HCT116 (cell line): ENCODE results near the gene CDR2L. TPM values are rescaled to one million over a fixed set of nuclear protein-coding genes. Genes with fewer than 3 reads are reported as not detected.

ENCODE experiments used
- ATAC-seq: fragments of 200-7000 bp; cut with Tn5 transposase; 2 replicates; pipeline ENCODE4 v1.9.1; 2020; ENCODE audit warnings: mild to moderate bottlenecking, moderate library complexity
- BruUV-seq: library from RNA; stranded (reverse); fragments of 400-500 nt; replicated peaks from 2 replicates; lab custom pipeline; 2021; lab: Mats Ljungman, UMichigan
- CTCF ChIA-PET: fragments of 300-600 bp; sonication (Branson Sonifier 250); formaldehyde crosslinking; loops from one replicate; lab custom pipeline; 2021; ENCODE audit warnings: antibody characterized with exemption; lab: Charles Lee
- POLR2A ChIA-PET: fragments of 300-600, 350-600 bp; sonication (Branson Sonifier 250); formaldehyde crosslinking; loops from one replicate; lab custom pipeline; 2021; ENCODE audit warnings: antibody characterized with exemption; lab: Charles Lee
- RAD21 ChIA-PET, 2 experiments: fragments of 300-600 bp; sonication (Branson Sonifier 250); formaldehyde crosslinking; loops; one replicate each; lab custom pipeline; 2023; ENCODE audit warnings: low total read pairs in 2 of 2; ENCODE audit not compliant: uncharacterized antibody in 2 of 2, unreplicated experiment in 2 of 2, low non-redundant PET in 1 of 2; lab: Charles Lee
- DNase-seq: peaks from one replicate; pipeline ENCODE4 v3.0.0-alpha.2; 2010; ENCODE audit warnings: low read depth, low spot score
- H2AFZ ChIP-seq: fragments of 200-600 bp; shearing (Covaris generic), sonication (generic); 2 replicates; pipeline ENCODE4 v1.6.1; 2017; ENCODE audit warnings: low read depth, mixed run types, mixed read lengths, antibody characterized with exemption, low read length; ENCODE audit not compliant: poor library complexity, severe bottlenecking
- H3K27ac ChIP-seq: 2 replicates; pipeline ENCODE4 v1.5.1; 2012; ENCODE audit warnings: low read depth, low read length
- H3K27me3 ChIP-seq: fragments of 200-600 bp; sonication (generic); 2 replicates; pipeline ENCODE4 v1.6.1; 2016; ENCODE audit warnings: mixed run types, low read length, mixed read lengths; ENCODE audit not compliant: insufficient read depth
- H3K36me3 ChIP-seq, 2 experiments: fragments of 200-500 bp in 1 of 2; fragments of 200-600 bp in 1 of 2; sonication (Bioruptor generic) in 1 of 2; sonication (generic) in 1 of 2; 2 replicates each; pipeline versions ENCODE4 v1.5.1 to v1.6.1; 2014 to 2016; ENCODE audit warnings: low read length in 2 of 2, inconsistent platforms in 1 of 2, mixed read lengths in 1 of 2, mixed run types in 1 of 2; ENCODE audit not compliant: insufficient read depth in 2 of 2, control insufficient read depth in 1 of 2
- H3K4me1 ChIP-seq, 2 experiments: fragments of 200-600 bp in 1 of 2; sonication (generic) in 1 of 2; 2 replicates each; pipeline versions ENCODE4 v1.5.1 to v1.6.1; 2012 to 2017; ENCODE audit warnings: low read length in 2 of 2, inconsistent platforms in 1 of 2, mild to moderate bottlenecking in 1 of 2, mixed read lengths in 1 of 2, mixed run types in 1 of 2, moderate library complexity in 1 of 2; ENCODE audit not compliant: insufficient read depth in 2 of 2, control insufficient read depth in 1 of 2
- H3K4me2 ChIP-seq: fragments of 200-600 bp; sonication (generic); 2 replicates; pipeline ENCODE4 v1.6.1; 2017; ENCODE audit warnings: mixed run types, low read length, mixed read lengths
- H3K4me3 ChIP-seq, 2 experiments: fragments of 200-600 bp in 1 of 2; sonication (generic) in 1 of 2; replicated peaks in 1 of 2; 2 replicates each; pipeline ENCODE4 v1.5.1; 2011 to 2016; ENCODE audit warnings: low read length in 2 of 2, control low read depth in 1 of 2, low read depth in 1 of 2, mild to moderate bottlenecking in 1 of 2, mixed read lengths in 1 of 2, mixed run types in 1 of 2
- H3K79me2 ChIP-seq: fragments of 200-600 bp; sonication (generic); 2 replicates; pipeline ENCODE4 v1.6.1; 2017; ENCODE audit warnings: mild to moderate bottlenecking, mixed run types, low read length, moderate library complexity, mixed read lengths; ENCODE audit not compliant: insufficient read depth
- H3K9ac ChIP-seq: fragments of 200-600 bp; sonication (generic); 2 replicates; pipeline ENCODE4 v1.6.1; 2016; ENCODE audit warnings: low read length, mixed read lengths
- H3K9me2 ChIP-seq: fragments of 200-600 bp; sonication (generic), shearing (Covaris generic); 2 replicates; pipeline ENCODE4 v1.6.1; 2017; ENCODE audit warnings: mixed run types, mild to moderate bottlenecking, moderate library complexity; ENCODE audit not compliant: insufficient read depth
- H3K9me3 ChIP-seq, 2 experiments: fragments of 200-500 bp in 1 of 2; fragments of 200-600 bp in 1 of 2; sonication (Bioruptor generic) in 1 of 2; sonication (generic) in 1 of 2; 2 replicates each; pipeline ENCODE4 v1.6.1; 2014 to 2017; ENCODE audit warnings: low read length in 2 of 2, mixed read lengths in 2 of 2, inconsistent platforms in 1 of 2, low read depth in 1 of 2, mild to moderate bottlenecking in 1 of 2, mixed run types in 1 of 2, moderate library complexity in 1 of 2; ENCODE audit not compliant: control insufficient read depth in 1 of 2, insufficient read depth in 1 of 2
- H4K20me1 ChIP-seq: fragments of 200-600 bp; sonication (generic), shearing (Covaris generic); 2 replicates; pipeline ENCODE4 v1.6.1; 2017; ENCODE audit warnings: mixed run types, mild to moderate bottlenecking, moderate library complexity; ENCODE audit not compliant: insufficient read depth
- CBX3 ChIP-seq: IDR thresholded peaks from 2 replicates; pipeline ENCODE4 v1.6.1; 2012; ENCODE audit warnings: low read depth
- CEBPB ChIP-seq: IDR thresholded peaks from 2 replicates; pipeline ENCODE4 v1.6.1; 2012; ENCODE audit warnings: low read depth
- EGR1 ChIP-seq: IDR thresholded peaks from 2 replicates; pipeline ENCODE4 v1.6.1; 2012; ENCODE audit warnings: low read depth
- EZH2 ChIP-seq: fragments of 200-600 bp; sonication (generic); IDR thresholded peaks from 2 replicates; pipeline ENCODE4 v1.6.1; 2017; ENCODE audit warnings: antibody characterized with exemption, mixed run types
- EZH2phosphoT487 ChIP-seq: fragments of 200-600 bp; IDR thresholded peaks from 2 replicates; pipeline ENCODE4 v1.6.1; 2018; ENCODE audit warnings: antibody characterized with exemption, borderline replicate concordance
- FOSL1 ChIP-seq: IDR thresholded peaks from 2 replicates; pipeline ENCODE4 v1.6.1; 2012; ENCODE audit warnings: low read depth
- JUND ChIP-seq: IDR thresholded peaks from 2 replicates; pipeline ENCODE4 v1.6.1; 2012
- POLR2A ChIP-seq: IDR thresholded peaks from 2 replicates; pipeline ENCODE4 v1.7.0; 2011; ENCODE audit warnings: borderline replicate concordance; ENCODE audit not compliant: insufficient read depth, insufficient read length; ENCODE audit errors: extremely low read depth
- POLR2AphosphoS5 ChIP-seq: IDR thresholded peaks from 2 replicates; pipeline ENCODE4 v1.6.1; 2011; ENCODE audit warnings: mild to moderate bottlenecking, low read depth, low read length, moderate library complexity
- RAD21 ChIP-seq: IDR thresholded peaks from 2 replicates; pipeline ENCODE4 v1.6.1; 2012; ENCODE audit warnings: low read depth, mild to moderate bottlenecking
- SIN3A ChIP-seq: IDR thresholded peaks from 2 replicates; pipeline ENCODE4 v1.6.1; 2012; ENCODE audit warnings: low read depth
- SP1 ChIP-seq: IDR thresholded peaks from 2 replicates; pipeline ENCODE4 v1.6.1; 2012; ENCODE audit warnings: low read depth
- SRF ChIP-seq: IDR thresholded peaks from 2 replicates; pipeline ENCODE4 v1.6.1; 2012; ENCODE audit warnings: low read depth
- YY1 ChIP-seq: IDR thresholded peaks from 2 replicates; pipeline ENCODE4 v1.6.1; 2011; ENCODE audit warnings: low read length, low read depth, moderate library complexity, mild to moderate bottlenecking; ENCODE audit not compliant: insufficient replicate concordance; ENCODE audit errors: extremely low read depth
- ZBTB33 ChIP-seq: IDR thresholded peaks from 2 replicates; pipeline ENCODE4 v1.6.1; 2011; ENCODE audit warnings: mild to moderate bottlenecking, low read length, moderate library complexity; ENCODE audit not compliant: insufficient replicate concordance; ENCODE audit errors: extremely low read depth
- ZFX ChIP-seq: fragments of 450-650 bp; IDR thresholded peaks from 2 replicates; pipeline ENCODE4 v1.6.1; 2017
- intact Hi-C: fragments of 100-400 bp; cut with micrococcal nuclease; formaldehyde crosslinking; loops from 2 replicates; pipeline ENCODE4 v1.10.0; 2022
- total RNA-seq: library from RNA; stranded (reverse); gene quantifications from one replicate; pipeline ENCODE4 v1.2.1, GENCODE V29; 2021; ENCODE audit not compliant: unreplicated experiment
- TF ChIP-seq, protein P1 (sequence below), 3 experiments: fragments of 200-600 bp in 1 of 3; sonication (generic) in 1 of 3; IDR thresholded peaks in 2 of 3; conservative IDR thresholded peaks in 1 of 3; 2 replicates each; pipeline ENCODE4 v1.5.1; 2012 to 2017; ENCODE audit warnings: low read depth in 2 of 3, low read length in 2 of 3, antibody characterized with exemption in 1 of 3, borderline replicate concordance in 1 of 3, control low read depth in 1 of 3, mild to moderate bottlenecking in 1 of 3, mixed read lengths in 1 of 3, mixed run types in 1 of 3, moderate library complexity in 1 of 3; ENCODE audit not compliant: insufficient read depth in 1 of 3
- TF ChIP-seq, protein P2 (sequence below): IDR thresholded peaks from 2 replicates; pipeline ENCODE4 v1.6.1; 2012; ENCODE audit warnings: low read depth

The CDR2L gene
- total RNA-seq, 1 experiment from 2014 or later: 26.5 TPM

DNA sequence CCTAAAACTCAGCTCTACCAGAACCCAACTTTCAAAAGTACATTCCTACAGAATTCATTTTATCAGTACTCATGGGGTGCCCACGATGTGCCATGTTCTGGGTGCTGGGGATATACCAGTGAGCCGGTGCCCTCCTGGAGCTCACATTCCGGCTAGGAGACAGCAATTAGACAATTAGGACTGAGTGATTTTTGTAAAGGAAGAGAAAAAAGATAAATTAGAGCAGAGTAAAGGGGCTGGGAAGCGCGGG is 24.6 kb downstream of the CDR2L start:
- H3K9me3 ChIP-seq: no peaks in the 10 kb centered on the region
- ATAC-seq (peak; percentile 6; the same call in 1 of the 2 replicates), DNase-seq (no peak)
- peak overlapping the region; percentile 76 for H3K27ac ChIP-seq
- H3K4me3 ChIP-seq: peak overlapping the region; percentile 83 to 95
- peak overlapping the region; percentile 85 for H3K4me2 ChIP-seq
- no peaks in the 10 kb centered on the region for H3K27me3 ChIP-seq
- TF ChIP-seq EZH2: no peak
- no peak for TF ChIP-seq SP1
- no peak for TF ChIP-seq JUND
- no peak for TF ChIP-seq POLR2AphosphoS5
- no peak for TF ChIP-seq EZH2phosphoT487
- TF ChIP-seq RAD21: no peak
- no peak for TF ChIP-seq CBX3
- TF ChIP-seq CEBPB: no peak
- TF ChIP-seq ZBTB33: no peak
- TF ChIP-seq, protein P1, sequence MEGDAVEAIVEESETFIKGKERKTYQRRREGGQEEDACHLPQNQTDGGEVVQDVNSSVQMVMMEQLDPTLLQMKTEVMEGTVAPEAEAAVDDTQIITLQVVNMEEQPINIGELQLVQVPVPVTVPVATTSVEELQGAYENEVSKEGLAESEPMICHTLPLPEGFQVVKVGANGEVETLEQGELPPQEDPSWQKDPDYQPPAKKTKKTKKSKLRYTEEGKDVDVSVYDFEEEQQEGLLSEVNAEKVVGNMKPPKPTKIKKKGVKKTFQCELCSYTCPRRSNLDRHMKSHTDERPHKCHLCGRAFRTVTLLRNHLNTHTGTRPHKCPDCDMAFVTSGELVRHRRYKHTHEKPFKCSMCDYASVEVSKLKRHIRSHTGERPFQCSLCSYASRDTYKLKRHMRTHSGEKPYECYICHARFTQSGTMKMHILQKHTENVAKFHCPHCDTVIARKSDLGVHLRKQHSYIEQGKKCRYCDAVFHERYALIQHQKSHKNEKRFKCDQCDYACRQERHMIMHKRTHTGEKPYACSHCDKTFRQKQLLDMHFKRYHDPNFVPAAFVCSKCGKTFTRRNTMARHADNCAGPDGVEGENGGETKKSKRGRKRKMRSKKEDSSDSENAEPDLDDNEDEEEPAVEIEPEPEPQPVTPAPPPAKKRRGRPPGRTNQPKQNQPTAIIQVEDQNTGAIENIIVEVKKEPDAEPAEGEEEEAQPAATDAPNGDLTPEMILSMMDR (IDR thresholded peaks at IDR 0.05 in 2 of 3, conservative IDR thresholded peaks at IDR 0.05 in 1 of 3; ENCODE audit: borderline replicate concordance in 1 of 3, insufficient read depth in 1 of 3, low read depth in 2 of 3, low read length in 2 of 3): no peak
- no peak for TF ChIP-seq POLR2A
- TF ChIP-seq, protein P2, sequence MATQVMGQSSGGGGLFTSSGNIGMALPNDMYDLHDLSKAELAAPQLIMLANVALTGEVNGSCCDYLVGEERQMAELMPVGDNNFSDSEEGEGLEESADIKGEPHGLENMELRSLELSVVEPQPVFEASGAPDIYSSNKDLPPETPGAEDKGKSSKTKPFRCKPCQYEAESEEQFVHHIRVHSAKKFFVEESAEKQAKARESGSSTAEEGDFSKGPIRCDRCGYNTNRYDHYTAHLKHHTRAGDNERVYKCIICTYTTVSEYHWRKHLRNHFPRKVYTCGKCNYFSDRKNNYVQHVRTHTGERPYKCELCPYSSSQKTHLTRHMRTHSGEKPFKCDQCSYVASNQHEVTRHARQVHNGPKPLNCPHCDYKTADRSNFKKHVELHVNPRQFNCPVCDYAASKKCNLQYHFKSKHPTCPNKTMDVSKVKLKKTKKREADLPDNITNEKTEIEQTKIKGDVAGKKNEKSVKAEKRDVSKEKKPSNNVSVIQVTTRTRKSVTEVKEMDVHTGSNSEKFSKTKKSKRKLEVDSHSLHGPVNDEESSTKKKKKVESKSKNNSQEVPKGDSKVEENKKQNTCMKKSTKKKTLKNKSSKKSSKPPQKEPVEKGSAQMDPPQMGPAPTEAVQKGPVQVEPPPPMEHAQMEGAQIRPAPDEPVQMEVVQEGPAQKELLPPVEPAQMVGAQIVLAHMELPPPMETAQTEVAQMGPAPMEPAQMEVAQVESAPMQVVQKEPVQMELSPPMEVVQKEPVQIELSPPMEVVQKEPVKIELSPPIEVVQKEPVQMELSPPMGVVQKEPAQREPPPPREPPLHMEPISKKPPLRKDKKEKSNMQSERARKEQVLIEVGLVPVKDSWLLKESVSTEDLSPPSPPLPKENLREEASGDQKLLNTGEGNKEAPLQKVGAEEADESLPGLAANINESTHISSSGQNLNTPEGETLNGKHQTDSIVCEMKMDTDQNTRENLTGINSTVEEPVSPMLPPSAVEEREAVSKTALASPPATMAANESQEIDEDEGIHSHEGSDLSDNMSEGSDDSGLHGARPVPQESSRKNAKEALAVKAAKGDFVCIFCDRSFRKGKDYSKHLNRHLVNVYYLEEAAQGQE: no peak
- no peak for TF ChIP-seq YY1
- TF ChIP-seq SIN3A: no peak
- TF ChIP-seq EGR1: no peak
- no peak for TF ChIP-seq ZFX
- no peak for TF ChIP-seq SRF
- TF ChIP-seq FOSL1: no peak
- TF ChIP-seq, all 23 proteins: peak for 0
- POLR2A ChIA-PET: interaction anchor here (1.0 to 3.2 kb wide), 11 partner anchors 11 to 235 kb away, joined by 3 to 15 read pairs (median 5); partner anchors contain the start of genes CDR2L and SLC16A5
- RAD21 ChIA-PET: interaction anchor here in 1 of 2 experiments (0.6 to 1.6 kb wide), 2 partner anchors 23 to 50 kb away, joined by 3 to 7 read pairs; no protein-coding TSS in a partner anchor
- Histone ChIP-seq H3K79me2 (peaks cover 35% of the 10 kb centered on the region), H3K4me1 (peaks cover 11 to 19% of the 10 kb centered on the region in 2 experiments), H3K36me3 (peaks cover 0 to 6% of the 10 kb centered on the region in 2 experiments; a peak in 1 of 4 replicates), H3K9me2 (no peaks in the 10 kb centered on the region), H3K9ac (peak overlapping the region; percentile 79), H4K20me1 (no peaks in the 10 kb centered on the region), H2AFZ (peak overlapping the region; percentile 50)
- TSS peak; percentile 93 for BruUV-seq
- CTCF ChIA-PET: interaction anchor here (0.6 to 3.8 kb wide), 10 partner anchors 12 to 1670 kb away, joined by 4 to 35 read pairs (median 6); partner anchors contain the start of gene CDR2L
- intact Hi-C loops: loop anchor here (1.0 kb wide), 1 partner anchor 51 kb away; no protein-coding TSS in a partner anchor
